Stimulated activated naive CD4-positive, alpha-beta T cell (primary cell): Measurements from ENCODE around the gene ATAD3B.
"Not testable (repeated sequence)": the region's sequence is repeated elsewhere in the genome, so short reads cannot be mapped to it uniquely, and the experiment has no call there.

Source experiments
- DNase-seq, 6 experiments: peaks; one replicate each; lab custom pipeline; 2025; lab: John Stamatoyannopoulos, UW

Gene ATAD3B

GRCh38 chr1:1452365-1452739 lies 19.2 kb upstream of the ATAD3B start:
- not testable (repeated sequence) for DNase-seq

DNA sequence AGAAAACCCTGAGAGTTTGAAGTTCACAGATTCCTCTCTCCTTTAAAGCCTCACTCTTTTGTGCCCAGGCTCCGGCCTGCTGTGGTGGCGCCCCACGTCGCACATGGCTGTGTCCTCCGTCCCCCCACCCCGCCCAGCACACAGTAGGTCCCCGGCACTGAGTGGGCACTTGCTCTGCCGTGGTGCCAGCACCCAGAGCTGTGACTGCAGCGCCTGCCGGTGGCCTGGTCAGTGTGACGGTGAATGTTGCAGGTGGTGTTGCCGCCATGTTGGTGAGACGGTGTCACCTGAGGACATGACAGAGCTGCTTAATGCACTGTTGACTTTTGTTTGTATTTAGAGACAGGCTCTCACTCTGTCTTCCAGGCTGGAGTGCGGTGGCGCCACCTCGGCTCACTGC lies 18.7 kb upstream of the ATAD3B start:
- DNase-seq, result no peak

DNA sequence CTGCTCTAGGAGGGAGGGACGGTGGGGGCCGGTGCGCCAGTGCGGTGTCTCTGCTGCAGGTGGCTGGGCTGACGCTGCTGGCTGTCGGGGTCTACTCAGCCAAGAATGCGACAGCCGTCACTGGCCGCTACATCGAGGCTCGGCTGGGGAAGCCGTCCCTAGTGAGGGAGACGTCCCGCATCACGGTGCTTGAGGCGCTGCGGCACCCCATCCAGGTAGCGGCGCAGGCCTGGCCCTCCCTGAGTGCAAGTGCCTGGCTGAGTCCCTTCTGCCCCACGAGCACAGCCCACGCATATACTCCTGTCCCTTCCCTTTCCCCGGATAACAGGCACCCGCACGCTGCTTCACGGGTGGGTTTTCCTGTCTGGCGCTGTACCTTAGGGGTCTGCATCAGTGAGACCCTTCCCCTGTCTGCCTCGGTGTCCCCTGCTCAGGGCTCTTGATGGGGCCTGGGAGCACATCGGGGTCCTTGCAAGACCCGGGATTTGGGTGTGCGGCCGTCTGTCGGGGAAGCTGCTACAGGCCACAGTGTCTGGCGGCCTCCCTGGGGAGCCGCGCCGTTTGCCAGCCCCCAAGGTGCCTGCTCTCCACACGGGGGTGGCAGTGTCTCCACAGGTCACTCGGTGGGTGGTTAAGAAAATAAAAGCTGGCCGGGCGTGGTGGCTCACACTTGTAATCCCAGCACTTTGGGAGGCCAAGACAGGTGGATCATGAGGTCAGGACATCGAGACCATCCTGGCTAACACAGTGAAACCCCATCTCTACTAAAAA lies 17.1 kb upstream of the ATAD3B start:
- DNase-seq, result not testable (repeated sequence)

- DNase-seq, result no peak
Observed at GRCh38 chr1:1455366-1455884, 16.1 kb upstream of the ATAD3B start.

GRCh38 chr1:1455934-1456333 lies 15.6 kb upstream of the ATAD3B start:
- not testable (repeated sequence) for DNase-seq

DNA sequence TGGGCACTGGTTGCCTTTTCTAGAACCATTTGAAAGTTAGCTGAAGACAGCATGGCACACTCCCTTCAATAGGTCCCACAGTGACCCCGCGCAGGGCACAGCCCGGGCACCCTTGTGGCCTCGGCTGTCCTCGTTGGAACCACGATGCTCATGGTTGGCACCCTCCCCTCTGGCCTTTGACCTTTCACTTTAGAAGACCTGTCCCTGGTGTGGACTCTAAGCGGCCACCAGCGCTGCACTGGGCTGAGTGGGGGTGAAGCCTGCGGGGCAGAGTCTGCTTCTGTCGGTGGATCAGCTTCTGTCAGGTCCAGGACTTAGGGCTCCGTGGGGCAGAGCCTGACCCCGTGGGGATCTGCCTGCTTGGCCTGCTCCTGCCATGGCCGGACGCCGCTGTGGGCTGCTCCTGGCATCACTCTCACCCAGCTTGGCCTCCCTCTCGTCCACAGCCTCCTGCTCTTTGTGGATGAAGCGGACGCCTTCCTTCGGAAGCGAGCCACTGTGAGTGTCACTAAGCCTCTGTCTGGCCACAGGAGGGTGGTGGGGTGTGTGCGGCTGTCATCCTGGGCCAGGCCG lies 14.8 kb upstream of the ATAD3B start:
- DNase-seq, result not testable (repeated sequence)

DNA sequence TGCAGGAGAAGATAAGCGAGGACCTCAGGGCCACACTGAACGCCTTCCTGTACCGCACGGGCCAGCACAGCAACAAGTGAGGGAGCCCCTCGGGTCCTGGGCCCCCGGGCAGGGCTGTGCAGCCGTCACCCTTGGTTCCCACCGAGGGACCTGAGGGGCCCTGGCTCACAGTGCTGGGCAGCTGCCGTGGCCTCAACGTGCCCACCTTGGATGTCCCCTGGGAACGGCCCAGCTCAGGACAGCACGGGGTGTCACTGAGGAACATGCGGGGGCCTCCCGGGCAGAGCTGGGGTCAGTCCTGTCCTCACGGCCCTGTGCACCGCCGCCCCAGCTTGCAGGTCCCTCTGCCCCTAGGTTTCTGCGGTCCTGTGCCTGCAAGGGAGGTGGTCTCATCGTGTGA lies 12.4 kb upstream of the ATAD3B start:
- not testable (repeated sequence) for DNase-seq

- not testable (repeated sequence) for DNase-seq
Observed at GRCh38 chr1:1459711-1460110, 11.9 kb upstream of the ATAD3B start.

DNA sequence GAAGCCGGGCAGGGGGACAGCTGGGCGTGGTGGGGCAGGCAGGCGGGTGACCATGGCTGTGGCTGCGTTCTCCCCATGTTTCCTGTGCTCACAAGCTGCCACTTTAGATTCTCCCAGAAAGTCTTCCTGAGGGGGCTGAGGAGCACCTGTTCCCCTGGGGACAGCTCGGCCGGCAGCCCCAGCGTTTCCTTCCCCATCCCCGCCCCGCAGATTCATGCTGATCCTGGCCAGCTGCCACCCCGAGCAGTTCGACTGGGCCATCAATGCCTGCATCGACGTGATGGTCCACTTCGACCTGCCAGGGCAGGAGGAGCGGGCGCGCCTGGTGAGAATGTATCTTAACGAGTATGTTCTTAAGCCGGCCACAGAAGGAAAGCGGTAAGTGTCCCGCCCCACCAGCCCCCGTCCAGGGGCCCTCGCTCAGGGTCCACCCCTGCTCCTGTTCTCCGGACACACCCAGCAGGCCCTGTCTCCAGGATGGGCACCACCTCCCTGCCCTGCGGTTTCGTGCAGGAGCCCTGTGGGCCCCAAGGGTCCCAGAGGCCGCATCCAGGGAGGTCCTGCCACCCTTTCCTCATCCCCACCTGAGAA lies 10.9 kb upstream of the ATAD3B start:
- DNase-seq, result no peak

GRCh38 chr1:1461721-1462317 lies 9.7 kb upstream of the ATAD3B start:
- no peak for DNase-seq

- peak in 1 of 6 experiments; percentile 11 for DNase-seq
Observed at GRCh38 chr1:1462318-1462966, 9.1 kb upstream of the ATAD3B start.

GRCh38 chr1:1463312-1463711 lies 8.3 kb upstream of the ATAD3B start:
- no peak for DNase-seq

GRCh38 chr1:1468196-1468985 lies 3.2 kb upstream of the ATAD3B start:
- DNase-seq, result not testable (repeated sequence)

DNA sequence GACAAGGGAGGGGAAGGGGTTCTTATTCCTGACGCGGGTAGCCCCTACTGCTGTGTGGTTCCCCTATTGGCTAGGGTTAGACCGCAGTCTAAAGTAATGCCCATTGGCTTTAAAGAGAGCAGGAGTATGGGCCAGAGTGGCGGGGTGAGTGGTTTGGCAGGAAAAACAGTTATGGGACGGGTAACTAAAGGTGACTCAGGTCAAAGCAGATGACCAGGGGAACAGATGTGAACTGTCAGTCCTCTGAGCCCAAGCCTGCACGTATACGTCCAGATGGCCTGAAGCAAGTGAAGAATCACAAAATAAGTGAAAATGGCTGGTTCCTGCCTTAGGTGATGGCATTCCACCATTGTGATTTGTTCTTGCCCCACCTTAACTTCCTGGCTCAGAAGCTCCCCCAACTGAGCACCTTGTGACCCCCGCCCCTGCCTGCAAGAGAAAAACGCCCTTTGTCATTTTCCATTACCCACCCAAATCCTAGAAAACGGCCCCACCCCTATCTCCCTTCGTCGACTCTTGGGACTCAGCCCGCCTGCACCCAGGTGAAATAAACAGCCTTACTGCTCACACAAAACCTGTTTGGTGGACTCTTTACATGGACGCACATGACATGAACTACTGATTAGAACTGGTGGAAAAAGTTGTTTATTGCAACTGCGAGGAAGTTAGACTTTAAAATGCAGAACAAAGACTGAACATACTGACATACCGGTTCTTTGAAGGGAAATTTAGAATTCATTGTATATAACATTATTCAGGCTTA lies 758 bp upstream of the ATAD3B start:
- peak in 3 of 6 experiments; percentile 23 to 63 (median 53) for DNase-seq

GRCh38 chr1:1472053-1472876 lies 700 bp downstream of the ATAD3B start:
- peak in 4 of 6 experiments; percentile 4 to 30 (median 16) for DNase-seq

DNA sequence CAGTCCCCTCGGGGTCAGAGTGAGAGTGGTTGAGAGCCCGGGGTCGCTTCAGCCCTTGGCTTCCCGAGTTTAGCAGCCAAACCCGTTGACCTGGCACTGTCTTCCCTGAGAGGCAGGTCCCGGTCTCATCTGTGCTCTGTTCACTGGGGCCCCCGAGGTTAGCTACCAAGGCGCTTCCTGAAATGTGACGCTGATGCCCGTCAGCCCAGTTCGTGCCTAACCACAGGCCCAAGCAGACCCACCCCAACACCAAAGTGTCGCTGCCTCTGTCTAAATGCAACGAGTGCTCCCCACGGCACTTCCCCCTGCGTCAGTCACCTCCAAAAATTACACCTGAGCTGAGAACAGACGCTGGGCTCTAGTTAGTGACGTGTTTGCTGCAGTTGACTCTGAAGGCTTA lies 4.4 kb downstream of the ATAD3B start:
- not testable (repeated sequence) for DNase-seq

- no peak for DNase-seq
Observed at GRCh38 chr1:1477206-1477605, 5.6 kb downstream of the ATAD3B start.

DNA sequence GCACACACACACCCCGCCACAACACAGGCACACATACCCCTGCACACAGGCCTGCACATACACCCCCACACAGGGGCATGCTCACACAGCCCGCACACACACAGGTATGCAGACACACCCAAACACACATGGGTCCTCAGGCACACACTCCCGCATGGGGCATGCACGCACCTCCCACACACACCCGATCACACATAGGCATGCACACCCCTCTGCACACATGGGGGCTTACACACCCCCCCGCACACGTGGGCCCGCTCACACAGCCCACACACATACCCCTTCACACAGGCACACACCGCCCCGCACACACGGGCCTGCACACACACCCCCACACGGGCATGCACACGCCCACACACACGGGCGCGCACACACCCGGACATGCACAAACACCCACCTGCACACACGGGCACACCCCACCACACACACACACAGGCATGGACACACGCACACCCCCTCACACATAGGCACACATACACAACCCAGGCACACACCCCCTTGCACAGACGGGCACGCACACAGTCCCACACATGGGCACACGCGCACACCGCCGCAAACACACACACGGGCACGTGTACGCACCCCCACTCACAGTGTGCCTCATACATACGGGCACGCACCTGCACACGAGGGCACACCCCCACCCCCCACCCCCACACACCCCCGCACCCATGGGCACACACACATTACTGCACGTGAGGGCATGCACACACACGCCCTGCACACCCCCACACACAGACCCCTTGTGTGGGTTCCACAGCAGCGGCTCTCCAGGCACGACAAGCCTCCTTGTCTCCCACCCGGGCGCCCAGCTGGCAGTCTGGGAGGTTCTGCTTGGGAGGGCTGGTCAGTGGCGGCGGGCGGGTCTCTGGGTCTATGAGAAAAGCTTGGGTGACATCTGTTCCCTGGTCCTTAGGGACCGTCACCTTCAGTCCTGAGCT lies 8.3 kb downstream of the ATAD3B start:
- DNase-seq, result no peak

GRCh38 chr1:1480488-1480867 lies 8.9 kb downstream of the ATAD3B start:
- not testable (repeated sequence) for DNase-seq
